ENCODE data around the gene ZFP64. TPM values are rescaled to one million over a fixed set of nuclear protein-coding genes. Genes with fewer than 3 reads are reported as not detected.
A peak's percentile ranks its signal among the peaks of the same experiment; 100 is the strongest.

Gene ZFP64
- total RNA-seq, 2 experiments from 2014 or later = 2.5 to 3.2 TPM

- ChIA-PET CTCF (interaction anchor here (1.2 kb wide), 1 partner anchor 23 kb away, joined by 3 read pairs; no protein-coding TSS in a partner anchor), POLR2A (no interaction called here)
- DNase-seq (peak in 1 of 14 experiments; percentile 6), ATAC-seq (ENCODE audit: poor library complexity) (no peak)
- no peaks in the 10 kb centered on the region for H3K9me3 Mint-ChIP-seq
- H3K27me3 Mint-ChIP-seq = peaks cover 51% of the 10 kb centered on the region
- peak overlapping the region; percentile 25 for H3K4me3 Mint-ChIP-seq
- peaks cover 19% of the 10 kb centered on the region for H3K4me1 Mint-ChIP-seq (ENCODE audit: low read depth)
- intact Hi-C loops (cut with DNase I, micrococcal nuclease) = no loop called here
- Histone ChIP-seq H3K27ac (ENCODE audit: low read depth in 1 of 2, low read length in 2 of 2) (no peak overlapping the region), H3K4me1 (ENCODE audit: insufficient read depth, low read length) (peaks cover 30% of the 10 kb centered on the region), H3K27me3 (ENCODE audit: control insufficient read depth in 1 of 2, insufficient read depth in 2 of 2, low read length in 2 of 2) (peaks cover 36 to 44% of the 10 kb centered on the region in 2 experiments), H3K4me3 (ENCODE audit: low read length) (peak overlapping the region; percentile 20), H3K36me3 (ENCODE audit: insufficient read depth, low read length) (no peaks in the 10 kb centered on the region), H3K9me3 (ENCODE audit: control insufficient read depth in 1 of 2, insufficient read depth in 1 of 2, low read length in 2 of 2) (peaks cover 0 to 22% of the 10 kb centered on the region in 2 experiments)
- no peak overlapping the region for H3K27ac Mint-ChIP-seq
- H3K36me3 Mint-ChIP-seq (ENCODE audit: low read depth) = no peaks in the 10 kb centered on the region
- TF ChIP-seq, protein P1, sequence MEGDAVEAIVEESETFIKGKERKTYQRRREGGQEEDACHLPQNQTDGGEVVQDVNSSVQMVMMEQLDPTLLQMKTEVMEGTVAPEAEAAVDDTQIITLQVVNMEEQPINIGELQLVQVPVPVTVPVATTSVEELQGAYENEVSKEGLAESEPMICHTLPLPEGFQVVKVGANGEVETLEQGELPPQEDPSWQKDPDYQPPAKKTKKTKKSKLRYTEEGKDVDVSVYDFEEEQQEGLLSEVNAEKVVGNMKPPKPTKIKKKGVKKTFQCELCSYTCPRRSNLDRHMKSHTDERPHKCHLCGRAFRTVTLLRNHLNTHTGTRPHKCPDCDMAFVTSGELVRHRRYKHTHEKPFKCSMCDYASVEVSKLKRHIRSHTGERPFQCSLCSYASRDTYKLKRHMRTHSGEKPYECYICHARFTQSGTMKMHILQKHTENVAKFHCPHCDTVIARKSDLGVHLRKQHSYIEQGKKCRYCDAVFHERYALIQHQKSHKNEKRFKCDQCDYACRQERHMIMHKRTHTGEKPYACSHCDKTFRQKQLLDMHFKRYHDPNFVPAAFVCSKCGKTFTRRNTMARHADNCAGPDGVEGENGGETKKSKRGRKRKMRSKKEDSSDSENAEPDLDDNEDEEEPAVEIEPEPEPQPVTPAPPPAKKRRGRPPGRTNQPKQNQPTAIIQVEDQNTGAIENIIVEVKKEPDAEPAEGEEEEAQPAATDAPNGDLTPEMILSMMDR (IDR thresholded peaks at IDR 0.05) = no peak
Observed at GRCh38 chr20:52105442-52106422, 85.8 kb downstream of the ZFP64 start.

- TF ChIP-seq, protein P1 (IDR thresholded peaks at IDR 0.05) = no peak
- H3K9me3 Mint-ChIP-seq = no peaks in the 10 kb centered on the region
- peak overlapping the region; percentile 56 for H3K4me3 Mint-ChIP-seq
- ChIA-PET CTCF (interaction anchor here (1.2 kb wide), 1 partner anchor 24 kb away, joined by 3 read pairs; no protein-coding TSS in a partner anchor), POLR2A (no interaction called here)
- no peak overlapping the region for H3K27ac Mint-ChIP-seq
- no peaks in the 10 kb centered on the region for H3K36me3 Mint-ChIP-seq (ENCODE audit: low read depth)
- H3K4me1 Mint-ChIP-seq (ENCODE audit: low read depth) = peaks cover 19% of the 10 kb centered on the region
- peaks cover 36 to 44% of the 10 kb centered on the region in 2 experiments for H3K27me3 ChIP-seq (ENCODE audit: control insufficient read depth in 1 of 2, insufficient read depth in 2 of 2, low read length in 2 of 2)
- H3K36me3 ChIP-seq (ENCODE audit: insufficient read depth, low read length) = no peaks in the 10 kb centered on the region
- no peak overlapping the region for H3K27ac ChIP-seq (ENCODE audit: low read depth in 1 of 2, low read length in 2 of 2)
- H3K4me3 ChIP-seq (ENCODE audit: low read length) = peak overlapping the region; percentile 32
- DNase-seq = no peak
- H3K4me1 ChIP-seq (ENCODE audit: insufficient read depth, low read length) = peaks cover 30% of the 10 kb centered on the region
- peaks cover 51% of the 10 kb centered on the region for H3K27me3 Mint-ChIP-seq
- peaks cover 0 to 22% of the 10 kb centered on the region in 2 experiments for H3K9me3 ChIP-seq (ENCODE audit: control insufficient read depth in 1 of 2, insufficient read depth in 1 of 2, low read length in 2 of 2)
- intact Hi-C loops (cut with DNase I, micrococcal nuclease) = no loop called here
- ATAC-seq (ENCODE audit: poor library complexity) = no peak
Observed at GRCh38 chr20:52104546-52105441, 86.8 kb downstream of the ZFP64 start.

GRCh38 chr20:52103913-52104545 lies 87.5 kb downstream of the ZFP64 start:
- no peak for ATAC-seq (ENCODE audit: poor library complexity)
- TF ChIP-seq, protein P1 (IDR thresholded peaks at IDR 0.05) = no peak
- Histone ChIP-seq H3K9me3 (ENCODE audit: control insufficient read depth in 1 of 2, insufficient read depth in 1 of 2, low read length in 2 of 2) (peaks cover 0 to 22% of the 10 kb centered on the region in 2 experiments), H3K27ac (ENCODE audit: low read depth in 1 of 2, low read length in 2 of 2) (no peak overlapping the region), H3K4me1 (ENCODE audit: insufficient read depth, low read length) (peaks cover 30% of the 10 kb centered on the region), H3K36me3 (ENCODE audit: insufficient read depth, low read length) (no peaks in the 10 kb centered on the region), H3K27me3 (ENCODE audit: control insufficient read depth in 1 of 2, insufficient read depth in 2 of 2, low read length in 2 of 2) (peaks cover 36 to 44% of the 10 kb centered on the region in 2 experiments), H3K4me3 (ENCODE audit: low read length) (peak overlapping the region; percentile 32)
- DNase-seq = peak in 1 of 14 experiments; percentile 13
- Mint-ChIP-seq H3K4me3 (peak overlapping the region; percentile 79), H3K27me3 (peaks cover 51% of the 10 kb centered on the region), H3K27ac (no peak overlapping the region), H3K4me1 (ENCODE audit: low read depth) (peaks cover 19% of the 10 kb centered on the region), H3K9me3 (no peaks in the 10 kb centered on the region), H3K36me3 (ENCODE audit: low read depth) (no peaks in the 10 kb centered on the region)
- intact Hi-C loops (cut with DNase I, micrococcal nuclease) = no loop called here
- ChIA-PET CTCF (no interaction called here), POLR2A (no interaction called here)

Measured in CD4-positive, alpha-beta T cell (primary cell).